ENCODE measurements around the gene RBMS3.

The RBMS3 gene

DNA sequence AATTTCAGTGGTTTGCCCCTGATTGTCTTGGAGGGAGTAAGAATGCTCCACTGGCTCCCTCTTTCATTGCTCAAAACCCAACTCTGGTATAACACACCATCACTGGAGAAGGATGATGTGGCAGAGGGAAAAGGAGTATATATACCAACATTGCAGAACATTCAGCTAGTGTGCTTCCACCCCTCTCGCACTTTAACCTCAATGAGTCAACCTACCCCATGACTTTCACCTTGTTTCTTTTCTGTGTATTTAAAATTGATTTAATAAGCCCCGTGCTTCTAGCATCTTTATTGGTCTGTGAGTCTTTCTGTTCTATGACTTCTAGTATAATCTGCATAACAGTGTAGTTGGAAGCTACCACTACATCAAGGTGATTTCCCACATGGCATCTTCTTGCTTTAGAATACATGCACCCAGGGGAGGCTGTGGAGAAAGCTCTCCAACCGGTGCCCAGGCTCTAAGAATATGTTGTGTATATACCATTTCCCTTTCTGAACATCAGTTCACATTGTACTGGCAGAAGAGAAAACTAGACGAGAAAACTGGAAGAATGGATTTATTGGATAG lies 730.4 kb downstream of the RBMS3 start:
- no peak for DNase-seq (ENCODE audit: low spot score)
- no peak for TF ChIP-seq CTCF (IDR thresholded peaks at IDR 0.05; ENCODE audit: borderline replicate concordance, control extremely low read depth, extremely low read depth, insufficient read depth, missing control alignments)
- in situ Hi-C loops (cut with MboI; ENCODE audit: low sequenced_read_pairs, unreplicated experiment) = no loop called here

DNA sequence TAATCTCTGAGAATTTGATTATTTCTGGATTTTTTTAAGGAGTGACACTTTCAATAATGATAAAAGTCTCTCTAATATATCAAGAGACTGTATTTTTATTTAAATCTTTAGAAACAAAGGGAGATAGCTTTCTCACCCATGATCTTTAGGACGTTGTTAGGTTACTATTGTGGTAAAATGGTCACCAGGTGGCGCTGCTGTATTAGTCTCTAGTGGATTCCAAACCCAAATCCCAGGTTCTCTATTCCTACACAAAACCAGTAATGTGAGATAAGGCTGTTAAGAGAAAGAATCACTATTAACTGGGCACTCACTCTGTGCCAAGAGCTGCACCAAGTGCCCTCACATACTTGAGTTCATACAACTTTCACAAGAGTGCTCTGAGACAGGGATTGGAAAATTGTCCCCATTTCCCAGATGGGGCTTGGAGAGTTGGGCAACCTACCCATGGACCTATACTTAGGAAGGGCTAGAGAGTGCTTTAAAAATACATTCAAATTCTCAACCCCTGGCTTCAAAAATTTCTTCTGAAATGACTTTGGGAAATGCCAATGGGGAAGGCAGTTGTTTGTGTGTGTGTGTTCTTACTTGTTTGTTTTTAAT lies 732.2 kb downstream of the RBMS3 start:
- peak; percentile 37 for DNase-seq (ENCODE audit: low spot score)
- in situ Hi-C loops (cut with MboI; ENCODE audit: low sequenced_read_pairs, unreplicated experiment) = no loop called here
- peak; percentile 40 for TF ChIP-seq CTCF (IDR thresholded peaks at IDR 0.05; ENCODE audit: borderline replicate concordance, control extremely low read depth, extremely low read depth, insufficient read depth, missing control alignments)

DNA sequence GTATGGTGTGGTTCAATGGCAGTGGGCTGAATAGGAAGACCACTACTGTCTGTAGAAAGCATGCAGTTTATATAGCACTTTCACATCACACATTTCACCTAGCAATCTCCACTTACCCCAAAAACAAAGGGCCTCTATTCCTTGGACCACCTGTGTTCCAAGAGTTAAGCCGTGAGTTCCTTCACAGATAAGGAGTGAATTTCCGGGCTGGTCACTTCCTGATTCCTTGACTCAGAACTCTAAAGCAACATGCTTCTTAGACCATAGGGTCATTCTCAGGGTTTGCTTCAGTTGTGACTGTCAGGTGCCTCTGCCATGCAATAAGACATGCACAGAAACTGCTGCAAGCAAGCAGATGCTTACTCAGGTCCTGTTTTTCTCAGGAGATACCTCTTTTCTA lies 737.0 kb downstream of the RBMS3 start:
- in situ Hi-C loops (cut with MboI; ENCODE audit: low sequenced_read_pairs, unreplicated experiment) = no loop called here
- DNase-seq (ENCODE audit: low spot score) = no peak
- TF ChIP-seq CTCF (IDR thresholded peaks at IDR 0.05; ENCODE audit: borderline replicate concordance, control extremely low read depth, extremely low read depth, insufficient read depth, missing control alignments) = no peak

DNA sequence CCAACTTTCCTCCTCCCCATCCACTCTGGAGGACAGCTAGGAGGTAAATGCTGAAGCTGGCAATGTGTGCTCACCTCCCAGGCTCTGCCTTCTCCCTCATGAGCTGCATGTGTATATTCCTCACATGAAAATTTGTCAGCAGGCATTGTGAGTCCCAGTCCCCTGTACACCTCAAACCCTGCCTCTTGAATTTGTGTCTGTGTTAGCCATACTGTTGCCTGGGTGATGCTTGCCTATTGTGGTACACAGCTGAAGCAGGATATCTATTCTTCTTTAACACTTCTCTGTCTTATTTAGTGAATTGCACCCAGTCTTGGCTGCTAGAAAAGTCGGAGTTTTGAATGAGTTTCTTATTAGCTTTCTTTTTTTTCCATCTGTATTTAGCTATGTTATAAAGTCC lies 739.5 kb downstream of the RBMS3 start:
- TF ChIP-seq CTCF (IDR thresholded peaks at IDR 0.05; ENCODE audit: borderline replicate concordance, control extremely low read depth, extremely low read depth, insufficient read depth, missing control alignments) = no peak
- in situ Hi-C loops (cut with MboI; ENCODE audit: low sequenced_read_pairs, unreplicated experiment) = no loop called here
- DNase-seq (ENCODE audit: low spot score) = no peak

DNA sequence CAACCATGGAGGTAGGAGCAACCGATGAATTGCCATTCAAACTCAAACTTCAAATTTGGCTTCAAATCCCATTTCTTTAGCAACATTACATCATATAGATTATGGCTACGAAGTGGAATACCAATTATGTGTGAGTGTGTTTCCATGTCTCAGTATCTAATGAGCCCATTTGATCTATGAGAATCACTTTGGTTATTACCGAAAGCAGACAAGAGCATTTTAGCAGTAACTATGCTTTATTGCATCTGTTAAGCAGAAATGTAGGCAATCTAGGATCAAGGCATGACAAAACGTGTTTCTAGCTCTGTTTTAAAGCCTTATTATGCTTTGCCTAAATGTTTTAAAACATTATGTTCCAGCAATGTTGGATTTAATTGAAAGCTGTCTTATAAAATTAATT lies 743.6 kb downstream of the RBMS3 start:
- in situ Hi-C loops (cut with MboI; ENCODE audit: low sequenced_read_pairs, unreplicated experiment) = no loop called here
- TF ChIP-seq CTCF (IDR thresholded peaks at IDR 0.05; ENCODE audit: borderline replicate concordance, control extremely low read depth, extremely low read depth, insufficient read depth, missing control alignments) = no peak
- no peak for DNase-seq (ENCODE audit: low spot score)

DNA sequence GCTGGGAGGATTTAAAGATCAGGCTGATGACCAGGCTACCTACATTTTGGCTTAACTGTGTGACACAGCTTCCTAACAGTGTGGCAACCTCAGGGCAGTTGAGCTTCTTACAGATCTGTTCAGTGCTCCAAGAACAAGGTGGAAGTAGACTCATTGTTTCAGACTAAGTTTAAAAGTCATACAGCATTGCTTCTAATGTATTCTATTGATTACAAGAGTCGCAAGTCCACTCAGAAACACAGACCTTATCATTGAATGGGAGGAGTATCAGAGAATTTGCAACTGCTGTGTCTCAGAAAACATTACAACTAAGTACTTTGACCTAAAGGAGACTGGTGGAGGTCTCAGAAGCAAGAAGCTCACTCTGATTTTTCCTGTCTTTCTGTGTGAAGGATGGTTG lies 746.0 kb downstream of the RBMS3 start:
- in situ Hi-C loops (cut with MboI; ENCODE audit: low sequenced_read_pairs, unreplicated experiment) = no loop called here

More for the DNA sequence above, 746.0 kb downstream of the RBMS3 start:
- no peak for TF ChIP-seq CTCF (IDR thresholded peaks at IDR 0.05; ENCODE audit: borderline replicate concordance, control extremely low read depth, extremely low read depth, insufficient read depth, missing control alignments)
- DNase-seq (ENCODE audit: low spot score) = no peak
